Measurements from ENCODE around the gene FAM237B. TPM values are rescaled to one million over a fixed set of nuclear protein-coding genes. Genes with fewer than 3 reads are reported as not detected.

The FAM237B gene
- total and polyA plus RNA-seq, 2 of the 13 experiments (the other 11 are each of a cell fraction or from before 2014, with no cell fraction given): not detected

DNA sequence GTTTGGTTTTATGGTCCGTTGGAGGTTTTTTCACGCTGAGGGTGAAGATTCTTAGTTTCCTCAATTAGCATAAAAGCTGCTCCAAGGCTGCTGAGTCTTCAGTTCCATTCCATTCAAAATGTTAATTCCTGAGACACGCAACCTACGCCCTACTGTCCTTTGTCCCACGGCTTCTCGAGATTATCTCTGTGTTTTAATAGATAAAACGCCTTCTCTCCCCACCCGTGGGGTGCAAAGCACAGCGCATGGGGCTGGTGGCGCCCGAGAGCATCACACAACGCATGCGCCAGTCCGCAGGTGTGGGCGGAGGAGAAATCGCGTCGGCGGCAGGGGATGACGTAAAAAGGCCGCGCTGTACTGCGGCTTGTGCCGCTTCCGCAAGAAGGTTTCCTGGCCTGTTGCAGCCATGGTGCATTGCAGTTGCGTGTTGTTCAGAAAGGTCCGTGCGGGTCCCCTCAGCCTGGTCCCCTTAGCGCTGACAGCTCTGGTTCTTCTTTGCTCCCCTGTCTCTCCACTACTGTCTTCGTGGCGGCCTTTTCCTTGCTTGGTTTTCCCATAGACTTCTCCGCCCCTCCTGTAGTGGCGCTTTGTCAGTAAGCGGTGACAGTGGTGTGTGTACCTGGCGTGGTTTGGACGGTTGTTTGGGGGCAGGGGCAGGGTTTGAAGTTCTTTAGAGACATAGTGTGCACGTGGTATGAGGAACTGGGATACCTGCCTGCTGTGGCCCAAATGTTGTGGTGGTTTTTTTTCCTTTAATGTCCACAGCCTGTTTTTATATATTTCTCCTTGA is 25.4 kb upstream of the FAM237B start, which contains the start of gene GTPBP10 (continued):
- TF ChIP-seq, protein P1, sequence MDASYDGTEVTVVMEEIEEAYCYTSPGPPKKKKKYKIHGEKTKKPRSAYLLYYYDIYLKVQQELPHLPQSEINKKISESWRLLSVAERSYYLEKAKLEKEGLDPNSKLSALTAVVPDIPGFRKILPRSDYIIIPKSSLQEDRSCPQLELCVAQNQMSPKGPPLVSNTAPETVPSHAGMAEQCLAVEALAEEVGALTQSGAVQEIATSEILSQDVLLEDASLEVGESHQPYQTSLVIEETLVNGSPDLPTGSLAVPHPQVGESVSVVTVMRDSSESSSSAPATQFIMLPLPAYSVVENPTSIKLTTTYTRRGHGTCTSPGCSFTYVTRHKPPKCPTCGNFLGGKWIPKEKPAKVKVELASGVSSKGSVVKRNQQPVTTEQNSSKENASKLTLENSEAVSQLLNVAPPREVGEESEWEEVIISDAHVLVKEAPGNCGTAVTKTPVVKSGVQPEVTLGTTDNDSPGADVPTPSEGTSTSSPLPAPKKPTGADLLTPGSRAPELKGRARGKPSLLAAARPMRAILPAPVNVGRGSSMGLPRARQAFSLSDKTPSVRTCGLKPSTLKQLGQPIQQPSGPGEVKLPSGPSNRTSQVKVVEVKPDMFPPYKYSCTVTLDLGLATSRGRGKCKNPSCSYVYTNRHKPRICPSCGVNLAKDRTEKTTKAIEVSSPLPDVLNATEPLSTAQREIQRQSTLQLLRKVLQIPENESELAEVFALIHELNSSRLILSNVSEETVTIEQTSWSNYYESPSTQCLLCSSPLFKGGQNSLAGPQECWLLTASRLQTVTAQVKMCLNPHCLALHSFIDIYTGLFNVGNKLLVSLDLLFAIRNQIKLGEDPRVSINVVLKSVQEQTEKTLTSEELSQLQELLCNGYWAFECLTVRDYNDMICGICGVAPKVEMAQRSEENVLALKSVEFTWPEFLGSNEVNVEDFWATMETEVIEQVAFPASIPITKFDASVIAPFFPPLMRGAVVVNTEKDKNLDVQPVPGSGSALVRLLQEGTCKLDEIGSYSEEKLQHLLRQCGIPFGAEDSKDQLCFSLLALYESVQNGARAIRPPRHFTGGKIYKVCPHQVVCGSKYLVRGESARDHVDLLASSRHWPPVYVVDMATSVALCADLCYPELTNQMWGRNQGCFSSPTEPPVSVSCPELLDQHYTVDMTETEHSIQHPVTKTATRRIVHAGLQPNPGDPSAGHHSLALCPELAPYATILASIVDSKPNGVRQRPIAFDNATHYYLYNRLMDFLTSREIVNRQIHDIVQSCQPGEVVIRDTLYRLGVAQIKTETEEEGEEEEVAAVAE (CRISPR knock-in tag; IDR thresholded peaks at IDR 0.05; ENCODE audit: borderline replicate concordance): peak; percentile 58
- TF ChIP-seq, protein P2, sequence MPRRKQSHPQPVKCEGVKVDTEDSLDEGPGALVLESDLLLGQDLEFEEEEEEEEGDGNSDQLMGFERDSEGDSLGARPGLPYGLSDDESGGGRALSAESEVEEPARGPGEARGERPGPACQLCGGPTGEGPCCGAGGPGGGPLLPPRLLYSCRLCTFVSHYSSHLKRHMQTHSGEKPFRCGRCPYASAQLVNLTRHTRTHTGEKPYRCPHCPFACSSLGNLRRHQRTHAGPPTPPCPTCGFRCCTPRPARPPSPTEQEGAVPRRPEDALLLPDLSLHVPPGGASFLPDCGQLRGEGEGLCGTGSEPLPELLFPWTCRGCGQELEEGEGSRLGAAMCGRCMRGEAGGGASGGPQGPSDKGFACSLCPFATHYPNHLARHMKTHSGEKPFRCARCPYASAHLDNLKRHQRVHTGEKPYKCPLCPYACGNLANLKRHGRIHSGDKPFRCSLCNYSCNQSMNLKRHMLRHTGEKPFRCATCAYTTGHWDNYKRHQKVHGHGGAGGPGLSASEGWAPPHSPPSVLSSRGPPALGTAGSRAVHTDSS (CRISPR knock-in tag; conservative IDR thresholded peaks at IDR 0.05): no peak
- TF ChIP-seq ZNF570 (CRISPR knock-in tag; IDR thresholded peaks at IDR 0.05; ENCODE audit: borderline replicate concordance): no peak
- TF ChIP-seq MYC (CRISPR knock-in tag; IDR thresholded peaks at IDR 0.05; ENCODE audit: borderline replicate concordance): peak; percentile 96
- TF ChIP-seq, protein P3, sequence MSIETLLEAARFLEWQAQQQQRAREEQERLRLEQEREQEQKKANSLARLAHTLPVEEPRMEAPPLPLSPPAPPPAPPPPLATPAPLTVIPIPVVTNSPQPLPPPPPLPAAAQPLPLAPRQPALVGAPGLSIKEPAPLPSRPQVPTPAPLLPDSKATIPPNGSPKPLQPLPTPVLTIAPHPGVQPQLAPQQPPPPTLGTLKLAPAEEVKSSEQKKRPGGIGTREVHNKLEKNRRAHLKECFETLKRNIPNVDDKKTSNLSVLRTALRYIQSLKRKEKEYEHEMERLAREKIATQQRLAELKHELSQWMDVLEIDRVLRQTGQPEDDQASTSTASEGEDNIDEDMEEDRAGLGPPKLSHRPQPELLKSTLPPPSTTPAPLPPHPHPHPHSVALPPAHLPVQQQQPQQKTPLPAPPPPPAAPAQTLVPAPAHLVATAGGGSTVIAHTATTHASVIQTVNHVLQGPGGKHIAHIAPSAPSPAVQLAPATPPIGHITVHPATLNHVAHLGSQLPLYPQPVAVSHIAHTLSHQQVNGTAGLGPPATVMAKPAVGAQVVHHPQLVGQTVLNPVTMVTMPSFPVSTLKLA (IDR thresholded peaks at IDR 0.05): peak; percentile 61
- TF ChIP-seq PHF5A (CRISPR knock-in tag; IDR thresholded peaks at IDR 0.05; ENCODE audit: low read depth, unreplicated experiment): no peak
- peak; percentile 73; the same call in 1 of the 2 replicates for TF ChIP-seq ZSCAN25 (CRISPR knock-in tag; IDR thresholded peaks at IDR 0.05)
- TF ChIP-seq ZNF563 (CRISPR knock-in tag; IDR thresholded peaks at IDR 0.05): no peak
- TF ChIP-seq, protein P4, sequence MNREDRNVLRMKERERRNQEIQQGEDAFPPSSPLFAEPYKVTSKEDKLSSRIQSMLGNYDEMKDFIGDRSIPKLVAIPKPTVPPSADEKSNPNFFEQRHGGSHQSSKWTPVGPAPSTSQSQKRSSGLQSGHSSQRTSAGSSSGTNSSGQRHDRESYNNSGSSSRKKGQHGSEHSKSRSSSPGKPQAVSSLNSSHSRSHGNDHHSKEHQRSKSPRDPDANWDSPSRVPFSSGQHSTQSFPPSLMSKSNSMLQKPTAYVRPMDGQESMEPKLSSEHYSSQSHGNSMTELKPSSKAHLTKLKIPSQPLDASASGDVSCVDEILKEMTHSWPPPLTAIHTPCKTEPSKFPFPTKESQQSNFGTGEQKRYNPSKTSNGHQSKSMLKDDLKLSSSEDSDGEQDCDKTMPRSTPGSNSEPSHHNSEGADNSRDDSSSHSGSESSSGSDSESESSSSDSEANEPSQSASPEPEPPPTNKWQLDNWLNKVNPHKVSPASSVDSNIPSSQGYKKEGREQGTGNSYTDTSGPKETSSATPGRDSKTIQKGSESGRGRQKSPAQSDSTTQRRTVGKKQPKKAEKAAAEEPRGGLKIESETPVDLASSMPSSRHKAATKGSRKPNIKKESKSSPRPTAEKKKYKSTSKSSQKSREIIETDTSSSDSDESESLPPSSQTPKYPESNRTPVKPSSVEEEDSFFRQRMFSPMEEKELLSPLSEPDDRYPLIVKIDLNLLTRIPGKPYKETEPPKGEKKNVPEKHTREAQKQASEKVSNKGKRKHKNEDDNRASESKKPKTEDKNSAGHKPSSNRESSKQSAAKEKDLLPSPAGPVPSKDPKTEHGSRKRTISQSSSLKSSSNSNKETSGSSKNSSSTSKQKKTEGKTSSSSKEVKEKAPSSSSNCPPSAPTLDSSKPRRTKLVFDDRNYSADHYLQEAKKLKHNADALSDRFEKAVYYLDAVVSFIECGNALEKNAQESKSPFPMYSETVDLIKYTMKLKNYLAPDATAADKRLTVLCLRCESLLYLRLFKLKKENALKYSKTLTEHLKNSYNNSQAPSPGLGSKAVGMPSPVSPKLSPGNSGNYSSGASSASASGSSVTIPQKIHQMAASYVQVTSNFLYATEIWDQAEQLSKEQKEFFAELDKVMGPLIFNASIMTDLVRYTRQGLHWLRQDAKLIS (CRISPR knock-in tag; IDR thresholded peaks at IDR 0.05): no peak
- TF ChIP-seq, protein P5, sequence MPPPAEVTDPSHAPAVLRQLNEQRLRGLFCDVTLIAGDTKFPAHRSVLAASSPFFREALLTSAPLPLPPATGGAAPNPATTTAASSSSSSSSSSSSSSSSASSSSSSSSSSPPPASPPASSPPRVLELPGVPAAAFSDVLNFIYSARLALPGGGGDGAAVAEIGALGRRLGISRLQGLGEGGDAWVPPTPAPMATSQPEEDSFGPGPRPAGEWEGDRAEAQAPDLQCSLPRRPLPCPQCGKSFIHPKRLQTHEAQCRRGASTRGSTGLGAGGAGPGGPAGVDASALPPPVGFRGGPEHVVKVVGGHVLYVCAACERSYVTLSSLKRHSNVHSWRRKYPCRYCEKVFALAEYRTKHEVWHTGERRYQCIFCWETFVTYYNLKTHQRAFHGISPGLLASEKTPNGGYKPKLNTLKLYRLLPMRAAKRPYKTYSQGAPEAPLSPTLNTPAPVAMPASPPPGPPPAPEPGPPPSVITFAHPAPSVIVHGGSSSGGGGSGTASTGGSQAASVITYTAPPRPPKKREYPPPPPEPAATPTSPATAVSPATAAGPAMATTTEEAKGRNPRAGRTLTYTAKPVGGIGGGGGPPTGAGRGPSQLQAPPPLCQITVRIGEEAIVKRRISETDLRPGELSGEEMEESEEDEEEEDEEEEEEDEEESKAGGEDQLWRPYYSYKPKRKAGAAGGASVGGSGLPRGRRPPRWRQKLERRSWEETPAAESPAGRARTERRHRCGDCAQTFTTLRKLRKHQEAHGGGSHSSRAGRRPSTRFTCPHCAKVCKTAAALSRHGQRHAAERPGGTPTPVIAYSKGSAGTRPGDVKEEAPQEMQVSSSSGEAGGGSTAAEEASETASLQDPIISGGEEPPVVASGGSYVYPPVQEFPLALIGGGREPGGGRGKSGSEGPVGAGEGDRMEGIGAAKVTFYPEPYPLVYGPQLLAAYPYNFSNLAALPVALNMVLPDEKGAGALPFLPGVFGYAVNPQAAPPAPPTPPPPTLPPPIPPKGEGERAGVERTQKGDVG (CRISPR knock-in tag; IDR thresholded peaks at IDR 0.05; ENCODE audit: borderline replicate concordance): peak; percentile 84; the same call in 1 of the 2 replicates
- no peak for TF ChIP-seq SMARCE1 (IDR thresholded peaks at IDR 0.05; ENCODE audit: borderline replicate concordance)
- TF ChIP-seq FOXM1 (CRISPR knock-in tag; IDR thresholded peaks at IDR 0.05): no peak
- 0 out of 2 replicates have a peak, but pooled peaks have one; percentile 29 for TF ChIP-seq KLF12 (CRISPR knock-in tag; IDR thresholded peaks at IDR 0.05; ENCODE audit: borderline replicate concordance)
